Germinal center (tissue), 1 donor: ENCODE measurements around the gene AKAP13.
"Not testable (repeated sequence)": the region's sequence is repeated elsewhere in the genome, so short reads cannot be mapped to it uniquely, and the experiment has no call there.

Experiments used
- DNase-seq: peaks from one replicate; pipeline ENCODE4 v3.0.0; 2012; ENCODE audit warnings: mixed read lengths, low spot score

Gene AKAP13

GRCh38 chr15:85441854-85442253, 61.5 kb downstream of the AKAP13 start:
- not testable (repeated sequence) for DNase-seq

DNA sequence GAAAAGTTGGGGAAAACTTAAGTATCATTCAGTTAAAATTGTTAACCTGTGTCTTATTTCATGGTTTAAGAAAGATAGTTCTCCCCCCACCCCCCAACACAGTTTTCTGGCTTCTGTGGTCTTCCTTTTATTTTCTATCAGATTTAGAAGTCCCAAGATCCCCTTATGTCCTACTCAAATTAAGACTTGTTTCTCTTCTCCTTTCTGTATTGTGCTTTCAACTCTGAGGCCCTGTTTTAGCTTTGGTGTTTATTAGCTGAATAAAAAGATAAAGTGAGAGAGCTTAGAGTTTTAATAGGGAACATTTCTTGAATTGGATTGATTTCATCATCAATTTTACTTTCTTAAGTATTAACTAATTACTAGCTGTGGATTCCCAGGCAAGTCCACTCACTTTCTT, 62.6 kb downstream of the AKAP13 start:
- peak; percentile 14 for DNase-seq

GRCh38 chr15:85443593-85444087, 63.2 kb downstream of the AKAP13 start:
- DNase-seq: no peak

DNA sequence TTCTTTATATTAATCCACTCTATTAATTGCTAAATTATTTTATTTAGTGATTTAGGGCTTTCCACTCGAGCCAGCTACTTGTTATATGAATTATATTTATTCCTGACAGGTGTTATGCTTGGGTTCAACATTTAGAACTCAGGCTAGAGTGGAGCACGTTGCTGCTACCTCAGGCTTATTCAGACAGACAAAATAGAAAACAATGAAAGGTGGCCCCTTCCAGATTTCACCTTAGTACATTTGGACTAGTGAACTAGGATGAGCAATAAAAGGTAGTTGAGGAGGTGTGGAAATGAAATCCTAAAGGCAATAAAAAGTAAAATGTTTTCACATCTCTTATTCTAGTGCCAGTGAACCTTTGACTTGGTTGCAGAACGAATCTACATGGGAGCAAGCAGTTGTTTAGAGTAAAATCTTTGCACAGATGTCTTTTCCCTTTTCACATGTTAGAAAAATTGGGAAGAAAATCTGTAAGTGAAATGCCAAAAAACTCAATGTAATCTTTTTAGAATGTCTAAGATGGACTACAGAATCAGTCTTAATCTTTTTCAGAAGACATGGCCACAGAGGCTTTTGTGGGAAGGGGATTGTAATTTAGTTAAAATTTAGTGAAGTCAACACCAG, 63.8 kb downstream of the AKAP13 start:
- no peak for DNase-seq

DNA sequence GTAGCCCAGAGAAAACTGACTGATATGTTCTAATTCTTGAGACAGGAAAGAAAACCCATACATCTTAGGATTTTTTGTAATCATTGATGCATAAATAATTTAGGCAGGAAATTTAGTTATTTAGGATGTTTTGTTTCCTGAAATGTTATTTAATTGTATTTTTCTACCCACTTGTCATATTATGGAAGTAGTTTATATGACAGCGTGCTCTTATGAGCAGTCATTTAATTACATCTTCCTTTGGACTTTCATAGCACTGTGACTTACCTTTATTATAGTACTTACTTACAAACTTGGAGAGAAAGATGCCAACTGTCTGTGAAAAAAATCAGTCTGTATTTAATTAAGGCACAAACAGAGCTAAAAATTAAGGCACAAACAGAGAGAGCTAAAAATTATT, 65.0 kb downstream of the AKAP13 start:
- DNase-seq: no peak

DNA sequence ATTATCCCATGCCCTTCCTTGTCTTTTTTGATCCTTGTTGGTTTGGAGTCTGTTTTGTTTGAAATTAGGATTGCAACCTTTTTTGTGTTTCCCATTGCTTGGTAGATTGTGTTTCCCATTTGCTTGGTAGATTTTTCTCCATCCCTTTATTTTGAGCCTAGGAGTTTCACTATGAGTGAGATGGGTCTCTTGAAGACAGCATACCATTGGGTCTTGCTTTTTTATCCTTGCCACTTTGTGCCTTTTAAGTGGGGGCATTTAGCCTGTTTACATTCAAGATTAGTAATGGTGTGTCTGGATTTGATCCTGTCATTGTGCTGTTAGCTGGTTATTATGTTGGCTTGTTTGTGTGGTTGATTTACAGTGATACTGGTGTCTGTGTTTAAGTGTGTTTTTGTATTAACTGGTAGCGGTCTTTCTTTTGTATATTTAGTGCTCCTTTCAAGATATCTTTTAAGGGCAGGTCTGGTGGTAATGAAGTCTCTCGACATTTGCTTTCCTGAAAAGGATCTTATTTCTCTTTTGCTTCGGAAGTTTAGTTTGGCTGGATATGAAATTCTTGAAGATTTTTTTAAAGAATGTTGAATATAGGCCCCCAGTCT, 70.8 kb downstream of the AKAP13 start:
- no peak for DNase-seq

DNA sequence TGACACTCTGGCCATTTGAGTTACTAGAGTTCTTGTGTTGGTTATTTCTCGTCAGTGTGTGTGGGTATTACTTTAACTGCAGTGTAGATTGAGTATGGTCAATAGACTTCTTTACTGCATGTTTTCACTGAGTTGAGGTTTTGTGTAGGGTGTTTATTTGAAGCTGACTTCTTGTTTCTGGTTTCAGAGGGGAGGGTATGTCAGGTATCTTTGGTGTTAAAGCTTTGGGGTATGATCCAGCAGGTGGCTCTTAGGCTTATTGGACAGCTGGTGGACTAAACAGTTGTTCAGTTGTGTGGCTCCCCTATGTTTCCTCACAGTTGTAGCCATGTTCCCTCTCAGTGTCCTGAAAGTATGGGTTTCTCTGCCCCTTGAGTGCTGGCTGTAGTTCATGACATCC, 72.0 kb downstream of the AKAP13 start:
- no peak for DNase-seq

- no peak for DNase-seq
These were observed 72.9 kb downstream of the AKAP13 start for GRCh38 chr15:85453144-85453872.

DNA sequence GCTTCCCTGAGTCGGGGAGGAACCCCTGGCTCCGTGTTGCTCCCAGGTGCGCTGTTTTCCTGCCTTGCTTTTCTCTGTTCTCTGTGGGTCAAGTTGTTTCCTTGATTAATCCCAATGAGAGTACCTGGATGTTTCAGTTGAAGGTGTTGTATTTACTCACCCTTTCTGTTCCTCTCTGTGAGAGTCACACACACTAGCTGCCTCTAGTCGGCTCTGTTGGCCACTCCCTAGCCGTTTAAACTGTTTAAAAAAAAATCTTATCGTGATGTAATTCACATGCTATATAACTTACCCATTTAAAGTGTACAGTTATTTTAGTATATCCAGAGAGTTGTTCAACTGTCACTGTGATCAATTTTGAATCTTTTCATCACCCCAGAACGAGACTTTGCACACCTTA, 74.0 kb downstream of the AKAP13 start:
- DNase-seq: no peak

GRCh38 chr15:85455891-85456290, 75.5 kb downstream of the AKAP13 start:
- DNase-seq: no peak

DNA sequence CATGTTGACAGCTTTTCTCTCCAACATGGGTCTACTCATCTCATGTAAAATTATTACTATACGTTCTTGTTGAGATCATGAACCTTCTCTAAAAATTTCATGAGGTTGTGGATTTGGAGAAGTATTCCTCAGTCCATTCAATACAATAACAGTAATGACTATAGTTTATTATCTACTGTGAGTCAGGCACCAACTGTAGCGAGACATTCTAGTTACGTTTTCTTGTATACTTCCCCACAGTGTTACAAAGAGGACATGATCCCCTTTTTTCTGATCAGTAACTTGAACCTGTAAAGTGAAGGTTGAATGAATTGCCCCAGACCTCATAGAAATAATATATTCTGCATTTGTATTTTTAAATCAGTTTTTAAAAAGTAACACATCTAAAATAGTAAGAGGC, 76.4 kb downstream of the AKAP13 start:
- DNase-seq: no peak

DNA sequence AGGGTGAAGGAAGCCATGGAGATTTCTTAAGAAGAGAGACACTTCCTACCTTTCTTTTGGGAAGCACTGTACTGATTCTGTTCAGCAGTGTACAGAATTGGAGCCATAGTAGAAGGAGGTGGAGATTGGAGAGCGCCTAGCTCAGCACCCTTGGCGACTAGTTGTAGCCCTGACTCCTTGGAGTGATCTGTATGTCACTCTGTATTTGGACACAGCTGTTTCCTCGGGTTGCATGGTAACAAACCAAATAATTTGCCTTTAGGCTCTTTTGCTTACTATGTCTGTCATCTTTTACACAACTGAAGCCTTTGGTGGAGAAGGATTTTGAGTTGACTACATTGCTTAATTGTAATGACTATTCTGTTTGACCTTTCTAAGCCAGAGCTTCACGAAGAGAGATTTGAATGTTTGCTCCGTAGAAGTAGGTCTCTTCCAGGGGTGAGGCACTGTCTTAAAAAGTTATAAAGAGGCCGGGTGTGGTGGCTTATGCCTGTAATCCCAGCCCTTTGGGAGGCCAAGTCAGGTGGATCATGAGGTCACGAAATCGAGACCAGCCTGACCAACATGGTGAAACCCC, 77.1 kb downstream of the AKAP13 start:
- peak; percentile 52 for DNase-seq

GRCh38 chr15:85458764-85459163, 78.4 kb downstream of the AKAP13 start:
- no peak for DNase-seq

GRCh38 chr15:85462029-85462428, 81.6 kb downstream of the AKAP13 start:
- DNase-seq: no peak

- no peak for DNase-seq
These were observed 83.0 kb downstream of the AKAP13 start for GRCh38 chr15:85463276-85463892.

DNA sequence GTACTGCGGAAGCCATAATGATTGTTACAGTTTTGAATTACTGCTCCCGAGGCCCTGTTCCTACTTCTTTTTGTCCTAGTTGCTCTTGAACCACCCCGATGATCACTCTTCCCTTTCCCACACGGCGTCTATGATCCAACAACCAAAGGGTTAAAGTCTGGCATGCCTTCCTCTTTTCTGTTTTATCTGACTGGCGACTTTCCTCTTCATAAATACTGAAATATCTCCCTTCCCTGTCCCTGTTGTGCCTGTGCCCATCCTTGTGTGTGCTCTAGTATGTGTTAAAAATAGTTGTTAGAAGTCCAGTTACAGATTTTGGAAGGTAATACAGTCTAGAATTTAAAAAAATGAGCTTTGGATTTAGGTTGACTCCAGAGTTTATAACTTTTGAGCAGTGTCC, 83.6 kb downstream of the AKAP13 start:
- DNase-seq: no peak

DNA sequence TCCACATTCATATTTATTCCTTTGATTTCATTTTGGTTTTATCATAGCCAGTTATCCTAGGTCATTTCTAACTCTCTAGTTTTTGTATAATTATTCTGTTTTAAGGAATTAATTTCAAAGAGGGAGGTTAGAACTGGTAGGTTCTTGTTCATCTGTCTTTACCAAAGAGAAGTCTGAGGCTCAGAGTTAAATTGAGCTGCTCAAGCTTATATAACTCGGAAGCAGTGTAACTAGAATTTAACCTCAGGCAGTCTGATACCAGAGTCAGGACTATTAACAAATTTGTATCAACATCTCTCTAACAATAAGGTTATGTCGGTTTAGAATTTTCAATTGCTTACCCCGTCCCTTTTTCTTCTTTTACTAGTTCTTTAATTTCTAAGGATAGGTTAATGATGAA, 84.1 kb downstream of the AKAP13 start:
- DNase-seq: no peak

- no peak for DNase-seq
These were observed 90.3 kb downstream of the AKAP13 start for GRCh38 chr15:85470563-85471271.

DNA sequence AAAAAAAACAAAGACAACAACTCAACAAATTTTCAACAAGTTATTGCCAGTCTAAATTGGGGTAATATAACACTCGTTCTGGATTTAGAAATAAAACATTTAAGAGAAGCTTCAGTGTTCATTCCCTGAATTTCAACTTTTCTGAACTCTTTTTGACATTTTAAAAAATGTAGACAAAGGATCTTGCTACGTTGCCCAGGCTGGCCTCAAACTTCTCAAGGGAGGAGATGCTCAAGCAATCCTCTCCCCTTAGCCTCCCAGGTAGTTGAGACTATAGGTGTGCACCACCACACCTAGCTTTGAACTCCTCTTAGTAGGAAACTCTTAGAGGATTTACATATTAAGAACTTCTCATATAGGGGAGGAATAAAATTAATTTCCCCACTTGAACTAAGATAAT, 91.9 kb downstream of the AKAP13 start:
- no peak for DNase-seq

DNA sequence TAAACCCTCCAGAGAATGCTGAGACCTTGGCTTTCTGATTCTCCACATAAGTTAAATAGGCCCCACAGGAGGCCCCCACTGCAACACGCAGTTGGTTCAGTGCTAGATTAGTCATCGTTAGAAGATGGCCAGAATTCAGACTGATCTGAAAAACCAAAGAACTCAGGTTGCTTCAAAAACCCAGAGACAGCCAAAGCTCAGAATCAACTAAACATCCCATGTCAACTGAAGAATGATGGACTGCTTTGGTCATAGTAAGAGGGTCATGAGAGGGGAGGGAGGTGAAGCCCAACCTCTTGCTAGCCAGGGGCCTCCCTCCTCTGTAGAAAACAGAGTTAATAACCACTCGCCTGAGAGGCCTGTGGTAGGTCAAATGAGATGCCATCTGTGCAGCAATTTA, 93.1 kb downstream of the AKAP13 start:
- no peak for DNase-seq

- peak; percentile 58 for DNase-seq
These were observed 94.4 kb downstream of the AKAP13 start for GRCh38 chr15:85474700-85475316.
